ENCODE results near the gene SFXN4. TPM values are rescaled to one million over a fixed set of nuclear protein-coding genes. Genes with fewer than 3 reads are reported as not detected.
A peak's percentile ranks its signal among the peaks of the same experiment; 100 is the strongest.

Gene SFXN4
- total and polyA plus RNA-seq, 2 of the 13 experiments (the other 11 are each of a cell fraction or from before 2014, with no cell fraction given) = 47.7 to 64.9 TPM

GRCh38 chr10:119103903-119104653, 61.4 kb downstream of the SFXN4 start, which contains the start of gene DENND10 (continued):
- TF ChIP-seq GMEB1 (CRISPR knock-in tag; IDR thresholded peaks at IDR 0.05; ENCODE audit: borderline replicate concordance) (no peak), ZNF180 (CRISPR knock-in tag; IDR thresholded peaks at IDR 0.05; ENCODE audit: borderline replicate concordance, low read depth) (no peak), POLR2A (IDR thresholded peaks at IDR 0.05; ENCODE audit: insufficient read depth in 1 of 2, low read depth in 2 of 2, low read length in 2 of 2) (peak; percentile 87 to 98), ASH2L (IDR thresholded peaks at IDR 0.05; ENCODE audit: insufficient read length, low read depth, low read length) (peak; percentile 10), ZNF670 (CRISPR knock-in tag; IDR thresholded peaks at IDR 0.05; ENCODE audit: borderline replicate concordance) (peak; percentile 52; the same call in 1 of the 2 replicates), REPIN1 (CRISPR knock-in tag; IDR thresholded peaks at IDR 0.05; ENCODE audit: borderline replicate concordance, low read depth) (no peak), SAFB2 (CRISPR knock-in tag; IDR thresholded peaks at IDR 0.05; ENCODE audit: borderline replicate concordance, low read depth) (peak; percentile 42; the same call in 1 of the 2 replicates), ZKSCAN5 (CRISPR knock-in tag; IDR thresholded peaks at IDR 0.05) (no peak), TIGD3 (CRISPR knock-in tag; IDR thresholded peaks at IDR 0.05; ENCODE audit: borderline replicate concordance) (no peak), KDM2A (CRISPR knock-in tag; IDR thresholded peaks at IDR 0.05; ENCODE audit: borderline replicate concordance, low read depth) (peak; percentile 25; the same call in 1 of the 2 replicates), ZNF792 (CRISPR knock-in tag; IDR thresholded peaks at IDR 0.05) (peak; percentile 40; the same call in 1 of the 2 replicates), ZSCAN9 (CRISPR knock-in tag; IDR thresholded peaks at IDR 0.05; ENCODE audit: borderline replicate concordance) (0 out of 2 replicates have a peak, but pooled peaks have one; percentile 48), HMG20B (CRISPR knock-in tag; conservative IDR thresholded peaks at IDR 0.05) (no peak), PHF5A (CRISPR knock-in tag; IDR thresholded peaks at IDR 0.05; ENCODE audit: low read depth, unreplicated experiment) (no peak), ZNF547 (CRISPR knock-in tag; IDR thresholded peaks at IDR 0.05) (peak; percentile 83; the same call in 1 of the 2 replicates), ATF3 (CRISPR knock-in tag; IDR thresholded peaks at IDR 0.05) (0 out of 2 replicates have a peak, but pooled peaks have one; percentile 27), FOXP1 (IDR thresholded peaks at IDR 0.05) (no peak), FOXP1 (CRISPR knock-in tag; IDR thresholded peaks at IDR 0.05) (no peak), POLR2G (IDR thresholded peaks at IDR 0.05; ENCODE audit: low read depth, low read length) (peak; percentile 86), E2F1 (CRISPR knock-in tag; IDR thresholded peaks at IDR 0.05) (peak; percentile 45; the same call in 1 of the 2 replicates), HOXA5 (CRISPR knock-in tag; IDR thresholded peaks at IDR 0.05) (peak; percentile 70; the same call in 1 of the 2 replicates), MAF1 (CRISPR knock-in tag; IDR thresholded peaks at IDR 0.05; ENCODE audit: borderline replicate concordance) (no peak), ATRX (CRISPR knock-in tag; IDR thresholded peaks at IDR 0.05; ENCODE audit: borderline replicate concordance) (no peak), ZBTB26 (CRISPR knock-in tag; IDR thresholded peaks at IDR 0.05; ENCODE audit: borderline replicate concordance) (peak; percentile 45; the same call in 1 of the 2 replicates), RORA (CRISPR knock-in tag; IDR thresholded peaks at IDR 0.05) (no peak)
